IMR-90 (cell line): ENCODE data around the gene TBCA. TPM values are rescaled to one million over a fixed set of nuclear protein-coding genes. Genes with fewer than 3 reads are reported as not detected.

Source experiments
- ATAC-seq: fragments of 200-7000 bp; cut with Tn5 transposase; 2 replicates; pipeline ENCODE4 v1.9.1; 2020; ENCODE audit warnings: low read depth, mild to moderate bottlenecking, moderate library complexity
- BruUV-seq: library from RNA; stranded (reverse); fragments of 400-500 nt; replicated peaks from 2 replicates; lab custom pipeline; 2021; lab: Mats Ljungman, UMichigan
- CTCF ChIA-PET: fragments of 300-600 bp; formaldehyde crosslinking; extraction: SDS; loops from one replicate; lab custom pipeline; 2021; ENCODE audit warnings: antibody characterized with exemption; lab: Yijun Ruan, JAX
- POLR2A ChIA-PET: fragments of 300-600 bp; sonication (Branson Sonifier 250); formaldehyde crosslinking; loops from one replicate; lab custom pipeline; 2022; ENCODE audit warnings: antibody characterized with exemption; ENCODE audit not compliant: unreplicated experiment; lab: Charles Lee
- DNase-seq: peaks from one replicate; pipeline ENCODE4 v3.0.0; 2013
- H2AFZ ChIP-seq: replicated peaks from 2 replicates; pipeline ENCODE3; 2013; ENCODE audit warnings: low read length, mild to moderate bottlenecking; ENCODE audit not compliant: poor library complexity
- H2AK5ac ChIP-seq: 2 replicates; pipeline ENCODE4 v1.6.1; 2013; ENCODE audit warnings: low read depth, low read length, inconsistent platforms
- H2AK9ac ChIP-seq: replicated peaks from 2 replicates; pipeline ENCODE3; 2013; ENCODE audit warnings: mild to moderate bottlenecking, low read depth, low read length, moderate library complexity; ENCODE audit not compliant: poor library complexity
- H2BK120ac ChIP-seq: 2 replicates; pipeline ENCODE4 v1.6.1; 2013; ENCODE audit warnings: low read depth, low read length, inconsistent platforms
- H2BK15ac ChIP-seq: 3 replicates; pipeline ENCODE4 v1.6.1; 2013; ENCODE audit warnings: low read depth, low read length, inconsistent platforms
- H2BK20ac ChIP-seq: 2 replicates; pipeline ENCODE4 v1.6.1; 2013; ENCODE audit warnings: low read depth, mild to moderate bottlenecking, inconsistent platforms, low read length, moderate library complexity
- H2BK5ac ChIP-seq: 2 replicates; pipeline ENCODE4 v1.6.1; 2013; ENCODE audit warnings: mild to moderate bottlenecking, low read depth, low read length, inconsistent platforms; ENCODE audit not compliant: poor library complexity, severe bottlenecking
- H3K14ac ChIP-seq: replicated peaks from 2 replicates; pipeline ENCODE4 v1.6.1; 2013; ENCODE audit warnings: low read depth, low read length, inconsistent platforms
- H3K18ac ChIP-seq: 2 replicates; pipeline ENCODE4 v1.6.1; 2013; ENCODE audit warnings: low read depth, low read length, control low read depth
- H3K23ac ChIP-seq: 2 replicates; pipeline ENCODE4 v1.6.1; 2013; ENCODE audit warnings: low read depth, low read length, inconsistent platforms
- H3K27ac ChIP-seq: 2 replicates; pipeline ENCODE4 v1.5.1; 2013; ENCODE audit warnings: mild to moderate bottlenecking, control low read depth, low read length; ENCODE audit not compliant: insufficient read depth
- H3K27me3 ChIP-seq: 2 replicates; pipeline ENCODE4 v1.6.1; 2013; ENCODE audit warnings: low read length; ENCODE audit not compliant: control insufficient read depth, insufficient read depth
- H3K36me3 ChIP-seq: 2 replicates; pipeline ENCODE4 v1.6.1; 2013; ENCODE audit warnings: low read length, mixed read lengths; ENCODE audit not compliant: control insufficient read depth, insufficient read depth
- H3K4ac ChIP-seq: 2 replicates; pipeline ENCODE4 v1.6.1; 2013; ENCODE audit warnings: low read depth, low read length, inconsistent platforms
- H3K4me1 ChIP-seq: 2 replicates; pipeline ENCODE4 v1.6.1; 2013; ENCODE audit warnings: low read length, mixed read lengths; ENCODE audit not compliant: control insufficient read depth, insufficient read depth
- H3K4me2 ChIP-seq: 2 replicates; pipeline ENCODE4 v1.6.1; 2013; ENCODE audit warnings: low read depth, mild to moderate bottlenecking, control low read depth, low read length, moderate library complexity
- H3K4me3 ChIP-seq: 2 replicates; pipeline ENCODE4 v1.5.1; 2013; ENCODE audit warnings: low read depth, mild to moderate bottlenecking, control low read depth, low read length, moderate library complexity; ENCODE audit not compliant: insufficient read depth
- H3K56ac ChIP-seq: 2 replicates; pipeline ENCODE4 v1.6.1; 2013; ENCODE audit warnings: low read length, inconsistent platforms; ENCODE audit not compliant: insufficient read depth; ENCODE audit errors: extremely low read depth
- H3K79me1 ChIP-seq, 2 experiments: 2 replicates each; pipeline ENCODE4 v1.6.1; 2013; ENCODE audit warnings: low read length in 2 of 2, inconsistent platforms in 1 of 2, low read depth in 1 of 2
- H3K9ac ChIP-seq: 2 replicates; pipeline ENCODE4 v1.6.1; 2013; ENCODE audit warnings: low read depth, low read length, control low read depth
- H3K9me1 ChIP-seq: 2 replicates; pipeline ENCODE4 v1.6.1; 2013; ENCODE audit warnings: low read length, inconsistent platforms; ENCODE audit not compliant: insufficient read depth
- H3K9me3 ChIP-seq: 2 replicates; pipeline ENCODE4 v1.6.1; 2013; ENCODE audit warnings: low read length; ENCODE audit not compliant: control insufficient read depth, insufficient read depth
- H4K20me1 ChIP-seq: 2 replicates; pipeline ENCODE4 v1.6.1; 2013; ENCODE audit warnings: low read length, inconsistent platforms; ENCODE audit not compliant: insufficient read depth
- H4K5ac ChIP-seq: 2 replicates; pipeline ENCODE4 v1.6.1; 2013; ENCODE audit warnings: mild to moderate bottlenecking, low read depth, low read length, control low read depth
- H4K8ac ChIP-seq, 2 experiments: 2 replicates each; pipeline ENCODE4 v1.6.1; 2013; ENCODE audit warnings: low read depth in 2 of 2, low read length in 2 of 2, control low read depth in 1 of 2, inconsistent platforms in 1 of 2
- H4K91ac ChIP-seq: 2 replicates; pipeline ENCODE4 v1.6.1; 2013; ENCODE audit warnings: low read depth, low read length, inconsistent platforms; ENCODE audit not compliant: insufficient read depth
- BHLHE40 ChIP-seq: fragments of 150-350 bp; IDR thresholded peaks from 2 replicates; pipeline ENCODE4 v1.6.1; 2016; ENCODE audit warnings: mild to moderate bottlenecking, low read depth, low read length
- CEBPB ChIP-seq: IDR thresholded peaks from 2 replicates; pipeline ENCODE4 v1.6.1; 2012; ENCODE audit warnings: low read depth, low read length, improper control_type of control experiment
- CHD1 ChIP-seq: IDR thresholded peaks from 2 replicates; pipeline ENCODE4 v1.6.1; 2012; ENCODE audit warnings: low read depth, low read length, improper control_type of control experiment
- FOS ChIP-seq: fragments of 150-350 bp; IDR thresholded peaks from 2 replicates; pipeline ENCODE4 v1.6.1; 2016; ENCODE audit warnings: low read depth, low read length
- MAFK ChIP-seq: IDR thresholded peaks from 2 replicates; pipeline ENCODE4 v1.6.1; 2012; ENCODE audit warnings: low read depth, low read length, improper control_type of control experiment
- MAZ ChIP-seq: IDR thresholded peaks from 2 replicates; pipeline ENCODE4 v1.6.1; 2012; ENCODE audit warnings: low read depth, mild to moderate bottlenecking, low read length, improper control_type of control experiment, moderate library complexity, borderline replicate concordance
- MXI1 ChIP-seq: IDR thresholded peaks from 2 replicates; pipeline ENCODE4 v1.6.1; 2012; ENCODE audit warnings: low read depth, mild to moderate bottlenecking, low read length, moderate library complexity, borderline replicate concordance
- NFE2L2 ChIP-seq: fragments of 150-350 bp; IDR thresholded peaks from 2 replicates; pipeline ENCODE4 v1.6.1; 2016; ENCODE audit warnings: low read depth, mild to moderate bottlenecking, low read length
- POLR2A ChIP-seq: IDR thresholded peaks from 2 replicates; pipeline ENCODE4 v1.6.1; 2012; ENCODE audit warnings: mild to moderate bottlenecking, low read depth, low read length
- RAD21 ChIP-seq: IDR thresholded peaks from 2 replicates; pipeline ENCODE4 v1.6.1; 2012; ENCODE audit warnings: low read length, improper control_type of control experiment
- RCOR1 ChIP-seq: IDR thresholded peaks from 2 replicates; pipeline ENCODE4 v1.6.1; 2012; ENCODE audit warnings: mild to moderate bottlenecking, low read length, improper control_type of control experiment; ENCODE audit not compliant: insufficient replicate concordance
- RFX5 ChIP-seq: IDR thresholded peaks from 2 replicates; pipeline ENCODE4 v1.8.0; 2012; ENCODE audit warnings: low read depth, mild to moderate bottlenecking, low read length, moderate library complexity
- SMC3 ChIP-seq: fragments of 150-350 bp; IDR thresholded peaks from 2 replicates; pipeline ENCODE4 v1.6.1; 2016; ENCODE audit warnings: low read depth, mild to moderate bottlenecking, antibody characterized with exemption, low read length, moderate library complexity
- WGBS, 2 experiments: methylation state at CpG; one replicate each; pipeline versions ENCODE4 v1.1.5 to v1.1.7; 2013; ENCODE audit warnings: missing lambda C conversion rate in 2 of 2; ENCODE audit not compliant: insufficient read length in 1 of 2; ENCODE audit errors: extremely low coverage in 2 of 2; 5-methylcytosine and 5-hydroxymethylcytosine counted together
- dilution Hi-C: fragments of 300-500 bp; cut with HindIII; formaldehyde crosslinking; loops from one replicate; pipeline ENCODE4 v1.14.3; 2018; ENCODE audit warnings: low sequenced_read_pairs; ENCODE audit not compliant: unreplicated experiment
- in situ Hi-C: fragments of 300-500 bp; cut with MboI; formaldehyde crosslinking; loops from 3 replicates; pipeline ENCODE4 v1.14.3; 2019; ENCODE audit warnings: low sequenced_read_pairs, inconsistent platforms, mixed read lengths
- intact Hi-C: fragments of 100-400 bp; cut with micrococcal nuclease; formaldehyde crosslinking; loops from 2 replicates; pipeline ENCODE4 v1.10.0; 2022
- polyA plus RNA-seq, 3 experiments: library from polyadenylated mRNA; depleted of rRNA; stranded (reverse); fragments of >200 nt; gene quantifications; 2 replicates each; pipeline ENCODE4 v1.2.3, GENCODE V29; 2012; ENCODE audit warnings: low replicate concordance in 1 of 3
- total RNA-seq: library from RNA; depleted of rRNA; stranded (reverse); fragments of >200 nt; gene quantifications from 2 replicates; pipeline ENCODE4 v1.2.3, GENCODE V29; 2012
- TF ChIP-seq, protein P1 (sequence below): fragments of 150-350 bp; IDR thresholded peaks from 2 replicates; pipeline ENCODE4 v1.6.1; 2017; ENCODE audit warnings: mild to moderate bottlenecking, antibody characterized with exemption, low read length, low read depth
- TF ChIP-seq, protein P2 (sequence below): conservative IDR thresholded peaks from 2 replicates; pipeline ENCODE4 v1.5.1; 2012; ENCODE audit warnings: mild to moderate bottlenecking, low read depth, low read length, improper control_type of control experiment
- TF ChIP-seq, protein P3 (sequence below): fragments of 150-350 bp; IDR thresholded peaks from 2 replicates; pipeline ENCODE4 v1.6.1; 2016; ENCODE audit warnings: low read depth, mild to moderate bottlenecking, low read length, moderate library complexity, borderline replicate concordance

The TBCA gene
- total and polyA plus RNA-seq, 2 of the 4 experiments (the other 2 are of a cell fraction) = 6.1 to 137 TPM

DNA sequence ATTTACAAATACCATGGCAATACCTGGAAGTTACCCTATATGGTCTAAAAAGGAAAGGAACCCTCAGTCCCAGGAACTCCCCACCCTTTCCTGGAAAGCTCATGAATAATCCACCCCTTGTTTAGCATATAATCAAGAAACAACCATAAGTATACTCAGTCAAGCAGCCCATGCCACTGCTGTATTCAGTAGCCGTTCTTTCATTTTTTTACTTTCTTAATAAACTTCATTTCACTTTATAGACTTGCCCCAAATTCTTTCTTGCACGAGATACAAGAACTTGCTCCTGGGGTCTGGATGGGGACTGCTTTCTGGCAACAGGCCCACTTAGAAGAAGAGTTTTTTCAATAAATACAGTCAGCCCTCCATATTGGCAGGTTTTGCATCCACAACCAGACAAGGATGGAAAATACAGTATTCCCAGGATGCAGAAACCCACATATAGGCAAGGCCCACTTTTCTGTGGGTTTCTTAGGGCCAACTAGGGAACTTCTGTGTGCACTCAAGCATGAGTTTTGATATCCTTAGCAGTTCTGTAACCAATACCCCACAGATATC is 2.8 kb upstream of the TBCA start:
- in situ Hi-C loops = no loop called here
- H2BK120ac ChIP-seq = no peak overlapping the region
- no peak overlapping the region for H4K91ac ChIP-seq
- no TSS peak for BruUV-seq
- no peak overlapping the region for H2BK15ac ChIP-seq
- WGBS, 2 experiments = no CpG with 5 or more reads among the region's 2 CpGs
- H3K4ac ChIP-seq = no peak overlapping the region
- no peaks in the 10 kb centered on the region for H3K36me3 ChIP-seq
- no peak overlapping the region for H3K4me3 ChIP-seq
- H3K9me3 ChIP-seq = no peaks in the 10 kb centered on the region
- no peak overlapping the region for H3K56ac ChIP-seq
- no peak overlapping the region for H4K8ac ChIP-seq
- no peak for TF ChIP-seq BHLHE40
- TF ChIP-seq, protein P1, sequence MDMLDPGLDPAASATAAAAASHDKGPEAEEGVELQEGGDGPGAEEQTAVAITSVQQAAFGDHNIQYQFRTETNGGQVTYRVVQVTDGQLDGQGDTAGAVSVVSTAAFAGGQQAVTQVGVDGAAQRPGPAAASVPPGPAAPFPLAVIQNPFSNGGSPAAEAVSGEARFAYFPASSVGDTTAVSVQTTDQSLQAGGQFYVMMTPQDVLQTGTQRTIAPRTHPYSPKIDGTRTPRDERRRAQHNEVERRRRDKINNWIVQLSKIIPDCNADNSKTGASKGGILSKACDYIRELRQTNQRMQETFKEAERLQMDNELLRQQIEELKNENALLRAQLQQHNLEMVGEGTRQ = no peak
- TF ChIP-seq CHD1 = no peak
- TF ChIP-seq, protein P2, sequence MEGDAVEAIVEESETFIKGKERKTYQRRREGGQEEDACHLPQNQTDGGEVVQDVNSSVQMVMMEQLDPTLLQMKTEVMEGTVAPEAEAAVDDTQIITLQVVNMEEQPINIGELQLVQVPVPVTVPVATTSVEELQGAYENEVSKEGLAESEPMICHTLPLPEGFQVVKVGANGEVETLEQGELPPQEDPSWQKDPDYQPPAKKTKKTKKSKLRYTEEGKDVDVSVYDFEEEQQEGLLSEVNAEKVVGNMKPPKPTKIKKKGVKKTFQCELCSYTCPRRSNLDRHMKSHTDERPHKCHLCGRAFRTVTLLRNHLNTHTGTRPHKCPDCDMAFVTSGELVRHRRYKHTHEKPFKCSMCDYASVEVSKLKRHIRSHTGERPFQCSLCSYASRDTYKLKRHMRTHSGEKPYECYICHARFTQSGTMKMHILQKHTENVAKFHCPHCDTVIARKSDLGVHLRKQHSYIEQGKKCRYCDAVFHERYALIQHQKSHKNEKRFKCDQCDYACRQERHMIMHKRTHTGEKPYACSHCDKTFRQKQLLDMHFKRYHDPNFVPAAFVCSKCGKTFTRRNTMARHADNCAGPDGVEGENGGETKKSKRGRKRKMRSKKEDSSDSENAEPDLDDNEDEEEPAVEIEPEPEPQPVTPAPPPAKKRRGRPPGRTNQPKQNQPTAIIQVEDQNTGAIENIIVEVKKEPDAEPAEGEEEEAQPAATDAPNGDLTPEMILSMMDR = no peak
- no peak for TF ChIP-seq MAZ
- TF ChIP-seq SMC3 = no peak
- no peak for TF ChIP-seq POLR2A
- no peak for TF ChIP-seq RCOR1
- no peak for TF ChIP-seq FOS
- TF ChIP-seq, protein P3, sequence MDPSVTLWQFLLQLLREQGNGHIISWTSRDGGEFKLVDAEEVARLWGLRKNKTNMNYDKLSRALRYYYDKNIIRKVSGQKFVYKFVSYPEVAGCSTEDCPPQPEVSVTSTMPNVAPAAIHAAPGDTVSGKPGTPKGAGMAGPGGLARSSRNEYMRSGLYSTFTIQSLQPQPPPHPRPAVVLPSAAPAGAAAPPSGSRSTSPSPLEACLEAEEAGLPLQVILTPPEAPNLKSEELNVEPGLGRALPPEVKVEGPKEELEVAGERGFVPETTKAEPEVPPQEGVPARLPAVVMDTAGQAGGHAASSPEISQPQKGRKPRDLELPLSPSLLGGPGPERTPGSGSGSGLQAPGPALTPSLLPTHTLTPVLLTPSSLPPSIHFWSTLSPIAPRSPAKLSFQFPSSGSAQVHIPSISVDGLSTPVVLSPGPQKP = no peak
- no peak for TF ChIP-seq CEBPB
- no peak for TF ChIP-seq NFE2L2
- no peak for TF ChIP-seq RAD21
- TF ChIP-seq MAFK = no peak
- TF ChIP-seq MXI1 = no peak
- TF ChIP-seq RFX5 = no peak
- no peak overlapping the region for H2AK9ac ChIP-seq
- H3K14ac ChIP-seq = no peak overlapping the region
- no peak overlapping the region for H3K18ac ChIP-seq
- no peak overlapping the region for H2BK5ac ChIP-seq
- ATAC-seq (no peak), DNase-seq (no peak)
- ChIA-PET POLR2A (no interaction called here), CTCF (no interaction called here)
- dilution Hi-C loops = no loop called here
- no peak overlapping the region for H3K4me2 ChIP-seq
- peaks cover 2% of the 10 kb centered on the region; the same call in 1 of the 2 replicates for H3K4me1 ChIP-seq
- H4K20me1 ChIP-seq = peaks cover 16% of the 10 kb centered on the region
- no peak overlapping the region for H3K23ac ChIP-seq
- H2BK20ac ChIP-seq = no peak overlapping the region
- H3K79me1 ChIP-seq = peaks cover 4 to 15% of the 10 kb centered on the region in 2 experiments; a peak in 3 of 4 replicates
- no peak overlapping the region for H2AFZ ChIP-seq
- 0 out of 2 replicates have a peak, but pooled peaks cover 3% of the 10 kb centered on the region for H3K9me1 ChIP-seq
- no peak overlapping the region for H3K9ac ChIP-seq
- peaks cover 4% of the 10 kb centered on the region; the same call in 1 of the 2 replicates for H3K27me3 ChIP-seq
- no peak overlapping the region for H2AK5ac ChIP-seq
- no peak overlapping the region for H4K5ac ChIP-seq
- no peak overlapping the region for H3K27ac ChIP-seq
- intact Hi-C loops = loop anchor here (5.0 to 10.0 kb wide), 2 partner anchors 228 to 1456 kb away; partner anchors contain the start of gene JMY
